Erythroblast (primary cell): ENCODE measurements around the gene EPS8.

Experiments used
- GATA1 ChIP-seq: IDR thresholded peaks from 2 replicates; pipeline ENCODE4 v1.6.1; 2011; ENCODE audit warnings: low read depth, mild to moderate bottlenecking, control low read depth, low read length, moderate library complexity
- POLR2A ChIP-seq: IDR thresholded peaks from 2 replicates; pipeline ENCODE4 v1.6.1; 2011; ENCODE audit warnings: mild to moderate bottlenecking, low read length

DNA sequence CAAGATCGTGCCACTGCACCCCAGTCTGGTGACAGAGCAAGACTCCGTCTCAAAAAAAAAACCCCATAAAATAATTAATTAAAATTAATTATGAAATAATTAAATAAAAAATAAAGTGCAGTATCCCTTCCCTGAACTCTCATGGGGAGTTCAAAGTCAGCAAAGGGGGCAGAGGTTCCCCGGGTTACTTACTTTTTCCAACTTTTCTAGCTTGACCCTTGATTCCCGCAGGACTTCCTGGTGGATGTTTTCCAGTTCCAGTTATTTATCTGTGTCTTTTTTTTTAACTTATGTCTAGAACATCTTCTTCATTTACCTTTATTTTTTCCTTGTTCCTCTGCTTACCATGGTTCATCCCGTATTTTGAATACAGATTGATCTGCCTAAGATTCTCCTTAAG is 197.4 kb downstream of the EPS8 start:
- TF ChIP-seq POLR2A (no peak), GATA1 (no peak)
